IPS DF 4.7 (cell line): ENCODE data around the gene LRRC4C.

Source experiments
- DNase-seq: peaks from one replicate; pipeline ENCODE4 v3.0.0-alpha.2; 2013; ENCODE audit warnings: low spot score; ENCODE audit errors: extremely low read depth

LRRC4C gene

DNA sequence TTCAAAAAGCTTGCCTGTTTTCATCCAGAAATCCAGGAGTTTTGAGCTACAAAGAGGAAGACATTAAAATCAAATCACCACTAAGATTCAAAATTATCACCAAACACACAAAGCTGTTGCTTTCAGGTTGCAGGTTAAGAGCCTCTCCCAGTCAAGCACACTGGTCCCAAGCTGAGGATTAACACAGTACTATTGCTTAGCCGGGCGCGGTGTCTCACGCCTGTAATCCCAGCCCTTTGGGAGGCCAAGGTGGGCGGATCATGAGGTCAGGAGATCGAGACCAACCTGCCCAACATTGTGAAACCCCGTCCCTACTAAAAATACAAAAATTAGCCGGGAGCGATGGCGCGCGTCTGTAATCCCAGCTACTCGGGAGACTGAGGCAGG, 1165.1 kb downstream of the LRRC4C start:
- no peak for DNase-seq

DNA sequence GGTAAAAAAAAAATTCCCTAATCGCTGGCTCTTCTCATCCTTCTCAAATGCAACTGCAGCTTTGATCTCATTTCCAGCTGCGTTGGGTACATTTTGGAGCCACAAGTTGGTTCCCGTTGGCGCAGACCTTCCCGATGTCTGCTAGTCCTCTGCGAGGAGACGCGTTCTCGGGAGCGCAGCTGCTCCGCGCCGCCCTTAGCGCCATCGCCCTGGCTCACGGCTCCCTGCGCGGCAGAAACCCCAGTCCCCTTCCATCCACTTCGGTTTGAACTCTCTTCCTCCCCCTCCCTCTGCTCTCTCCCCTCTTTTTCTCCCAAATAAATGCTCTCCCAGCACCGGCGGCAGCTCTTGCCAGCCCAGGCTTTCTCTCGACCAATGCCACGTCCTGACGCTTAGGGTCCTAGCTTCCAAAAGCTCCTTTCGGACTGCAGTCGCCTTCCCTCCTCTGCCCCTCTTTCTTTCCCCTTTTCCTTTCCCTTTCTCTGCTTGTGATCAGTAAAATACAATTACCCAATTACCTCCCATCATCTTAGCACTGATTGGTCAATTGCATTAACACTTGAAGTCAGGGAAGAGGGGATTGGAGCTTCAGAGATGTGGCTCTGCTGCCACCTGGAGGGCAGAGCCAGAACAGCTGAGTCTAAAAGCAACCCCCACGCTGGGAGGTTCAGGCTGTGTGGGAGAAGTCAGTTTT, 1165.7 kb downstream of the LRRC4C start:
- DNase-seq: peak; percentile 81

DNA sequence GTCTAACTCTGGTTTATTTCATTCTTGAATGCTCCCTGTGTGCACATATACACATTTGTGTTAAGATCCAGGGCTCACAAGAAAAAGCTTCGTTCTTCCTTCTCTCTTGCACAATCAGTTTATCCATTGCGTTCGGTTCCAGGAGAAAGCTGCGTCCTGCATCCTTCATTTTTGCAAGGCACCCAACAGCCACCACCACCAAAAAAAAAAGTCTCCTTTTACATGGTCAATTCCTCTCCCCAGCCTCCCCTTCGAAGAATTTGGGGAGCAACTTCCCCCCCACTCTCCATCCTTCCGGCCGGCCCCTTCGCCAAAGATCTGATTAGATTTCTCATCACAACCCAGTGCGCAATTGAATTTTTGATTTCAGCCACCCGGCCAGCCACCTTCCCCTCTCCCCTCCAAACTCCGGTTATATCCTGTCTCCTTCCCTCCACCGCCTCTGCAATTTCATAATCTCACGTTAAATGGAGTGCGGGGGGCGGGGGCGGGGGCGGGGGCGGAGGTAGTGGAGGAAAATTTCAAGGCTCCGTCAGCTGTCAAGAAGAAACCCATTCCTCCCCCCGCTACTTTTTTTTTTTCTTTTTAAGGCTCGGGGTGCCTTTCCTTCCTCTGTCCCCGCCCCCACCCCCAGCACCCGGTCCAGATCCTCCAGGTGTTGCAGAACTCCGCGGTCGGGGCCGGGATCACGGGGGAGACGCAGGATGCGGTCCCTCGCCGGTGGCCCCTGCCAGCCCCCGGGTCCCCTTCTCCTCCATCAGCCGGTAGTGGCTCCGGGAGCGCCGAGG, 1166.5 kb downstream of the LRRC4C start:
- no peak for DNase-seq

DNA sequence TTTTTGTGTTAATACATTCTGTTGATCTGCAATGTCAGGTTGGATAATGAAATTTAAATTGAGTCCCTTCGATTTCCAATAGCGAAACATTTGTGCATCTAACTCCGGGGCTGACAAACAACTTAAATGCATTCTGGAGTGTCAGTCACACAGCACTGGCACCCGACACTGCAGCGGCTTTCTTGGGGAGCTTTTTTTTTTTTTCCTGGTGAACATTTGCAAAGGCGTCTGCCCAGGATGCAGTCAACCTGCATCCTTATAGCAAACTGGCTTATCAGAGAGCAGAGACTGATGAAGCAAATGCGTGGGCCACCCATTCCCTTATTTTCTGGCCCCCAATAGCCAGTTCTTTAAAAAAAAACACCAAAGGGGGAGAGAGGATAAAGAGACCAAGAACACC, 1167.7 kb downstream of the LRRC4C start:
- no peak for DNase-seq

DNA sequence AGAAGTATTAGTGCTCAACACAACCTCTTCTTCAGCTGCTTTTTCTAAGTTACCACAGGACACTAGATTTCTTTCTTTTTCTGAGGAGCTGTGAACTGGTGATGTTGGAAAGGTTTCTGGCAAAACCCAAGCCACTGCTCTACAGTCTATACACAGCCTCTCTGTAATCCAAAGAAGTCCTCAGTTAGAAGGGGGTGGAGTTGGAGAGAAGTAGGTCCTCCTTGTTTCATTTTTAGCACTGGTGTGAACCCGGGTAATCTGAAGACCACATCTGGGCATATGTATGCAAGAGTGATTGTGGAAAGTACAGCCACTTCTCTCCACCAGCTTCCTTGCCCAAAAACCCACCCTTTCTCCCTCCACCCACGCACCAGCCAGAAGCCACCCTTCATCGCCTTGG, 1168.1 kb downstream of the LRRC4C start:
- DNase-seq: no peak

DNA sequence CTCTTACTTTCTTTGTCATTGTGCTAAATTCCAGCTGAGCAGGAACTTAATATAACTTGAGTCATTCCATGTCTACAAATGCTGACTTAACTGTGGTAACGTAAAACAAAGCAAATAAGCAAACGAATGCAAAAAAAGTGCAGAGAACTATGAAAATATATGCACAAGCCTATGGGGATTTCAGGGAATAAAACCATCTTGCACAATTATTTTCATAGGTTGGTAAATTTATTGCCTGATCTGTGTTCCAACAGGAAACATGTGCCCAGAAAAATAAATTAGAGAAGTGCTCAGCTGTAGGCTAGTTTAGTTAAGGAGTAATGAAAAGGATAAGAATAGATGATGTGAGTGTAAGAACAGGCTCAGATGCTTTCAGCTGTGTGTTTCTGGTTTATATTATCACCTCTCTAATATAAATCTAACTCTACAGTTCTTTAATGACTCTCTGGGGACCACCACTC, 1169.3 kb downstream of the LRRC4C start:
- DNase-seq: no peak

DNA sequence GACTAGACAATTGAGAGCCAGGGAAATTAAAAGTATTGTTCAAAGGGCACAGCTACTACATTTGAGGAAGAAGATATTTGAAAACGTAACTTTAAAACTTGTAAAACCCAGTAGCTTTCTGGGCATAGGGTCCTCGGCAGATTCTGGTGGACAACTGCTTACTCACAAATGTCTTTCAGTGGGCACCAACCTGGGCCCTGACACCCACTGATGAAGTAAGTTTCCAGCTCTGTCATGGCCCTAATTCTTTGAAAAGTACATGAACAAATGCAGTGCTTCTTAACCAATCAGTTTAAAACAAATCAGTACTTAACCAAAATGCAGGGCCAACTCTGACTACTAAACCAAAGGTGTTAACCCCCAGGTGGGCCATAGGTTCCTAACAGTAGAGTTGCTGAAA, 1170.1 kb downstream of the LRRC4C start:
- DNase-seq: no peak

DNA sequence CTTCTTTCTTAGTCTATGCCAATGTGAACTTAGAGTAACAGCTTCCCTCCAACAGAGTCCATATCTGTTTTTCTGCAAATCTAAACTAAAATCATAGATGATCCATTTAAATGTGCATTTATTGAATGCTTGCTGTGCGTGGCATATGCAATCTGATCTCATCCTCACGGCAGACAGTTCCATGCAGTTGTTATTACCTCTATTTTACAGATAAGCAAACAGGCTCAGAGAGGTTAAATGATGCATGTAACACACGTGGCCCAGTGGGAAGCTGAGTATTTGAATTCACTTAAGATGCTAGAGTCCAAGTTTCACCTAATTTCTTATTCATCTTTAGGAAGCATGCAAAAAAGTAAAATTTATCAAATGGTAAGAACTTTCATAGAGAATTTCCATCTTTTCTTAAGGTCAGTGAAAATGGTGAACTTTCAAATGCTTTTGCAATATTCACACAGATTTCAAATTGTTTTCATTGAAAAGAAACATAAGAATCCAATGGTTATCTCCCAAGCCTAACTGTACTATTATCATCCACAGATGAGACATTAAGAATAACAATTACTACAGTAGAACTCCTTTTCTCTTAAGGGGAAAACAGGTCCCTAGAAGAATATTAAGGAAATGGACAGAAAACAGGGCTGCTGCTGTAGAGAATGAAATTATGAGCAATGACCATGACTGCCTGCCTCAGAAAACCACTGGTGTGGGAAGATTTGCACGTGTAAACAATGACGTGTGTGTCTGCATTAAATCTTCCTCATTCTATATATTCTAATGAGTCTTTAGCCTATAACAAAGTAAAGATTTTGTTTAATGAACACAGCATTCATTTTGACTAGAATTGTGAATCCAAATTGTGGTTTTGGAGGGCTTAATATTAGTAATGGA, 1171.3 kb downstream of the LRRC4C start:
- DNase-seq: no peak

DNA sequence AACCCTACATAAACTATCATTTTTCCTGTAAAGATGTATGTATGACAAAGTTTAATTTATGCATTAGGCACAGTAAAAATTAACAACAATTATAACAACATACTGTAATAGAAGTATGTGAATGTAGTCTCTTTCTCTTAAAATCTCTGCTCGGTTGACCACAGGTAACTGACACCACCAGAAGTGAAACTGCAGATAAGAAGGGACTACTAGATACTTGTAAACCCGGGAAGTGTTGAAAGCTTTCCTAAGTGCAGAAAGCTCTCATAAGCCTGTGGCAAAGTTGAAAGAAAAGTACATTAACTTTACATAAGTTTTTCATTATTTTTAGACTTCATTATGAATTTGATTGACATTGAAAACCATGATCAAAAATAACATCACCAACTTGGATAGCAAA, 1173.3 kb downstream of the LRRC4C start:
- DNase-seq: no peak

DNA sequence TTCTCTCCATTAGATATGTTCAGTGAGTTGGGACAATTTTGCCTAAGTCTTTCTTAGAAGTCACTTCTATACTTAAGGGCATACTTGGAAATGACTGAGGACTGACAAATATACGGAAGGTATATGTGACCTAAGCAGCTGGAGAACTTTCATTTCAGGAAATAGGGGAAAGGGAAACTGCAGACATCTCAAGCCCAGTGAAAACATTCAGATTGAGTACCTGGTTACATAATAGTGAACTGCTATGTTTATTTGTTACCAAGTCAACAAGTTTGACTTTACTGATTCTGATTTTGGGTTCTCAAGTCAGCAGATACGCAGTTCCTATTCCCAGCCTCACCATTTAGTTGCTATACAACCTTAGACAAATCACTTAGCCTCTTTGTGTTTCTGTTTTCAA, 1173.9 kb downstream of the LRRC4C start:
- DNase-seq: no peak

DNA sequence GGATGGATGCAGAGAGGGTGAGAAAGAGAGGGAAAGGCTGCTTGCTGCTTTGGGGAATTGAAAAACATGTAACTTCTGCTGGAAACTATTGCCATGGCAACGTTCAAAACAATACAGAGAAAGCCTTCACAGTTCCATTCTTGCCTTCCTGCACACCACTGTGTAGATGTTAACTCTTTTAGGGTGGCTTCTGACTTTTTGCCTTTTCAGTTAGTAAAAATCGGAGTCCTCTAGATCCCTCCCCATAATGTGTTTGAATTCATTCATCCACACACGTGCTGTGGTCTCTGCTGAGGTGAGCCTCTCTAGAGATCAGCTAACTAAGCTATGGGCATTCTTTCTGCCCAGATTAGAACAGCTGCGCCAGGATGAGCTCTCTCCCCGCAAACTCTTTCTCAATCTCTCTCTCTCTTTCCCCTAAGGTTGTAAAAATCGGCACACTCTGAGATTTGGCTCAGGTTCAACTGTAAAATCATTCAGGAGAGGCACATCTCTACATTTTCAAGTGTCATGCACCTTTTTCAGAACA, 1178.3 kb downstream of the LRRC4C start:
- no peak for DNase-seq

DNA sequence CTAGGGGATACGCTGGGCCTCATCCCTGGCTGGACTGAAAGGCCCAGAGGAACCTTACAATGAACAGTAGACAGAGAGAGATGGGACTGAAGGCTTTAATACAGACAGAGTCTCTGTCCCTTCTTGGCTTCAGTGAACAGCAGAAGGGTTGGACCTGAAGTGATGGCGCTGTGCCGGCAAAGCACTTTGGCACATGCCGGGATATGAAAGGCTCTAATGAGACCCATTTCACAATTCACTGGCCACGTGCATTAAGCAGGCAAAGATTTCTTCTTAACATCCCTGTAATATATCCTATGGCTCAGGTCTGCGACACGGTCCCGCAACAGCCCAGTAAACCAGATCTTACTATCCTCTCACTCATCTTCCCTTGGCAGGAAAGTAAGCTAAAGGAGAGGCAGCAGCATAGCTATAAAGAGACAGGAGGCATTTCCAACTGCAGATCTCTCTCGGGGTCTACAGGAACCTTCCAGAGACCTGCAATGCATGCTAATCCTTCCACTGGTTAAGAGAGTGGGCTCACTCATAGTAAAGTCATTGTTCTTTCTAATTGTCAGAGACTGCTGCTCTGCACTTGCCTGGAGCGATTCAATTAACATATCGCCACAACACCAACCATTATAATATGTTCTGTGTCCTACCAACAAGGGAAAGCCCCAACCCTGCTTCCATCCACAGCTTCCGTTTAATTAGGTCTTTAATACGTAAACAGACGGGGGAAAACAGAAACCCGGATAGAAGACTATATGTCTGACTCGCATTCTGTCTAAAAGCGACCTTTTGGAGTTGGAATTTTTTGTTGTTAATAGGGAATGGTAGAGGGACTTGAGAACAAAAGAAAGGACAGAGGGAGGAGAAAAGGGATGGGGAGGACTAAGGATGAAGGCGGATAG, 1179.0 kb downstream of the LRRC4C start:
- no peak for DNase-seq

DNA sequence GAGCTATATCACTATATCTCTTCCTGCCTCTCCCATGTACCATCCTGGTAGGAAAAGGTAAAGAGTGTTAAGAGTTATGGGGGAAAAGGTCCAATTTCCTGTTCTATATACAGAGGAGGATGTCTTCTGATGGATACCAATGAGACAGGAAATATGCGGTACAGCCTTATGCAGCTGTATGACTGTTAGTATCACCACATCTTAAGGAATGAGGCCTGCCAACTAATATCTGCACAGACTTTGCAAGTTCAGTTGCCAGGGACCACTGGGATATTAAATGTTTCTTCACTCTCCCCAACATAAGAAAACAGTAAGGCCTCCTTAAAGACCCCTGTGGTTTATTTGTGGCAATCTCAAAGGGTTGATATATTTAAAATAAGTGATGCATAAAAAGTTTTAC, 1182.5 kb downstream of the LRRC4C start:
- no peak for DNase-seq

DNA sequence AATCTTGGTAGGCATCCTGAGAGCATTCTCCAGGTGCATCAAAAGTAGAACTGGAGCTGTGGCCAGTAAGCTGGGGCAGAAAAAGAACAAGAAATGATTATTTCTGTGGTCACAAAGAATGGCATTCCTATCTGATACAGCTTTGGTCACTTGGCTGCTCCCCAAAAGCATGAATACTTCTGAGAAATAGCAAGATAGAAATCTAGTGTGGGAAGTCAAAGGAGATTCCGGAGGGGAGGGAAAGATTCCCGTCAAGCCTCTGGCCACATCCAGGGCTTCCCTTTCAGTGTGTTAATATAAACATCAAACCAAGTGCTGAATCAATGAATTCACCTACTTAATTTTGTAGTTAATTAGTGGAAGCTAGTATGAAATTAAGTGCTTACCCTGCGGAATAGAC, 1185.4 kb downstream of the LRRC4C start:
- no peak for DNase-seq

DNA sequence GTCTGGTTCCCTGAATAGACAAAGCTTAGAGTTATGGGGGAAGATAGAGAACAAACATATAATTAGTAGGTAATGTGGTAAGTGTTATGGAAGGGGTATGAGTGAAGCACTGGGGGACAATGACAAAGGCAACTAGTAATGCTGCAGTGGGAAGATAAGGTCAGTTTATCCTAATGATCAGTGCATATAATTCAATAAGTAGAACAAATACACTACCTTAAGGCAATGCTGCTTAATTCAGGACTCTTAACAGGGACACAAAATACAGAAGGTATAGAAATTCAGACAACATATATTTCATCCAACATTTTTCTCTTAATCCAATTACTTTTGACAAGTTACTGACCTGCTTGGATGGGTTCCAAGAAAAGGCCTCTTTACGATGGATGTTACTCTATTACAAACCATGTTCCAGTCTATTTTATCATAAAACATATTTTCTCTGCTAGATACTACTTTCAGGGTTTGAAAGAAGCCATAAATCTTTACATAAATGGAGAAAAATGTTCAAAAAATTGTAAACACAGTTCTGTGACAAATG, 1186.2 kb downstream of the LRRC4C start:
- no peak for DNase-seq

DNA sequence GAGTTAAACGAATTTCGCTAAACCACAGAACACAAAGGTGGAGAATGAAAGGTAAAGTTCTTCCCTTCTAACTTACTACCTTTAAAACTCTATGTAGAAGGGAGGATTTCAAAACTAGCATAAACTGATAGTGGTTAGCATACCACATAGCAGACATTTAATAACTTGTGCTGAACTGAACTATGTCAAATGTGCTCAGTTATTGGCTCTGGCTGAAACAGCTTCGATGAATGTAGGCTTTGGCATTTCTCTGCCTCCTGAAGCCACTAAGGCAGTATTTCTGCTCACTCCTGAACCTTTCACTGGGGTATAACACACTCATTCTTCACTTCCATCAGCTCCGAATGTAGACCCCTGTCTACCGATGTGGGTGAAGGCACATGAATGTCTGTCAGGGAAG, 1188.1 kb downstream of the LRRC4C start:
- DNase-seq: no peak

DNA sequence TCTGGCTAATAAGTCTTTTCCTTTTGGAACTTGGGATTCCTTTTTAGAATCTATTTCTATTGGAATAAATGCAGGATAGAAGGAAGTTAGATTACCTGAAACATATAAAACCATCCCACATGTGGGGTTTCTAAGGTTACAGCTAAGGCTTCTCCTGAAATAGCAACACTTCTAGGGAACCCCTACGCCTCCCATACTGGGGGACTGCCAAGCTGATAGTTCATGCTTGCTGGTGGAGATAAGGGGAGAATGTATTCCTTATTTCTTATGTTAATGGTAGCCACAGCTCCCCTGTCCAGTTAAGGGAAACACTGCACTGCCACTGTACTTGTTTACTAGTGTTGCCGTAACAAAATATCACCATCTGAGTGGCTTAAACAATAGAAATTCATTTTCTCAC, 1189.6 kb downstream of the LRRC4C start:
- no peak for DNase-seq

DNA sequence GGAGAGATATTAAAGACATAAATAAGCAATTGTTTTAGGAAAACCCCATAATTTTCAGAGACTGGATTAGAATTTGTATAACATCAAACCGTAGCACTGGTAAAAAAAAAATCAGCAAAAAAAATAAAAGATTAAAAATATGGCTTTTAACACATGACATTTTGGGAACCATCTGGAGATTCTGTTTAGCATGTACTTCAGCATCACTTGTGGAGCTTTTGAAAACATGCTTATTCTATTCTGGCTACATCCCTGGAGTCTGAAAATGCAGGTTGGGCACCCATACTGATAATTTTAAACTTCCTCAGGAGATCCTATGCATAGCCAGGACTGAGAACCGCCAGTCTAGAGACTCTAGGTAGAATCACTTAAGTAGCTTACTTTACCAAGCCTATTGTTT, 1190.9 kb downstream of the LRRC4C start:
- no peak for DNase-seq

DNA sequence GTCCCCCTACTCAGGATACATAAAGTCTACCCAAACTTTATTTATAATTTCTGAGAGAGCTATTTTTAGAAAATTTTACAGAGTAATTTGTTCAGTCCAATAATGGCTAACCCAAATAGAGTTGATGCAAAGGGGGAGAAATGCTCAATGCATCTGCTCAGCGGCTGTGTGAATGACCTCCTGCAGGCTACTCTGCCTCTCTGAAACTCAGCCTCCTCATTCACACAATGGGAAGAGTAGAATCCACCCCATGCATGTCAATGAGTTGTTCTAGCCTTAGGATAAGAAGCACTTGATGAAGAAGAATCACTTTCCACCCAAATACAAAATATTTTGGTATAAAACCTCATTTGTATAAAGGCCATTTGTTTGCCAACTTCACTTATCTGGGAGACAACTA, 1204.0 kb downstream of the LRRC4C start:
- DNase-seq: no peak

DNA sequence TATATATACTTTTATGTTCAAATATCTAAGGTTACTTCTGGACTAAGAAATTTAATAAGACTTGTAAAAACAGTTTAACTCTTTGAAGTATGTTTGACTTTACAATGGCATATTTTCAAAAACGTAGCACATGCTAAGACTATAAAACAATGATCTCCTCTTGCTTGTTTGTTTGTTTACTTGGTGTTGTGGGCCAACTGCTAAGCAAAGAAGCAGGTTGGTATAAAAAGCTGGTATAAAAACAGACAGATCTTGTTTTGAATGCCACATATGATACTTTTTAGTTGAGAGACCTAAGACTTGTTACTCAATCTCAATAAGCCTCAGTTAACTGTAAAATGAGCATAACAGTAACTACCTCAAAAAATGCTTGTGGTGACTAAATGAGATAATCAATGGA, 1206.3 kb downstream of the LRRC4C start:
- no peak for DNase-seq

DNA sequence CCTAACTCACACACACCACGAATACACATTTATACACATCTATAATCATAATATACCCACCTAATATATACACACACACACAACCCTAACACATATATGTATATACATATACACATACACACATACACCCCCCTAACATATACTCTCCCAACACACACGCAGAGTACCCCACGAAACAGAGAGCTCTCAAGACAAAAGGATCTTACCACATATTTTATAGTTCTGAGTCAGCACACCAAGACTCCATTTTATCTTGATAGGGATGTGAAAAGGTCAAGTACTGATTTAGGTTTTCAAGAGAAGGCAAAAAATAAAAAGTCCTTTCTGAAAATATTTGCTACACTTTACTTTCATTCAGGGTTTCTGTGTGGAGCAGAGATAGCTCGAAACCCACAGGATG, 1207.2 kb downstream of the LRRC4C start:
- no peak for DNase-seq
